ENCODE data around the gene SMIM12. TPM values are rescaled to one million over a fixed set of nuclear protein-coding genes. Genes with fewer than 3 reads are reported as not detected.
A peak's percentile ranks its signal among the peaks of the same experiment; 100 is the strongest.

SMIM12 gene
- total RNA-seq, 1 donor from 2014 or later = 9.5 TPM

- Histone ChIP-seq H3K9ac (no peak overlapping the region), H2AFZ (replicated peaks) (peak overlapping the region; percentile 99), H3K4me1 (no peaks in the 10 kb centered on the region), H3K36me3 (no peaks in the 10 kb centered on the region), H3K27me3 (peaks cover 68% of the 10 kb centered on the region), H4K20me1 (ENCODE audit: low read depth) (no peaks in the 10 kb centered on the region), H3K4me2 (peak overlapping the region; percentile 94), H3K9me3 (ENCODE audit: low read depth) (no peaks in the 10 kb centered on the region), H3F3A (ENCODE audit: low read depth) (no peaks in the 10 kb centered on the region), H3K79me2 (ENCODE audit: low read depth) (no peaks in the 10 kb centered on the region), H3K27ac (no peak overlapping the region), H3K4me3 (peak overlapping the region; percentile 69)
- peak overlapping the region; percentile 80 for H3K4me3 Mint-ChIP-seq
- H3K27ac Mint-ChIP-seq = no peak overlapping the region
- no peaks in the 10 kb centered on the region for H3K36me3 Mint-ChIP-seq
- DNase-seq (ENCODE audit: low spot score) = no peak
- H3K9me3 Mint-ChIP-seq = peaks cover 2% of the 10 kb centered on the region
- H3K27me3 Mint-ChIP-seq (ENCODE audit: insufficient read depth, low read depth) = peaks cover 23% of the 10 kb centered on the region
- TF ChIP-seq EZH2phosphoT487 (IDR thresholded peaks at IDR 0.05) = no peak
- TF ChIP-seq EZH2 (IDR thresholded peaks at IDR 0.05) = no peak
- TF ChIP-seq CTCF (IDR thresholded peaks at IDR 0.05) = no peak
- H3K4me1 Mint-ChIP-seq = peaks cover 9% of the 10 kb centered on the region
Observed at GRCh38 chr1:34866762-34867109, 7.2 kb upstream of the SMIM12 start.

GRCh38 chr1:34865981-34866761 lies 6.6 kb upstream of the SMIM12 start:
- Histone ChIP-seq H3K4me3 (peak overlapping the region; percentile 69), H3K27me3 (peaks cover 68% of the 10 kb centered on the region), H3F3A (ENCODE audit: low read depth) (no peaks in the 10 kb centered on the region), H3K4me1 (no peaks in the 10 kb centered on the region), H3K79me2 (ENCODE audit: low read depth) (no peaks in the 10 kb centered on the region), H3K9ac (no peak overlapping the region), H3K27ac (no peak overlapping the region), H4K20me1 (ENCODE audit: low read depth) (no peaks in the 10 kb centered on the region), H3K9me3 (ENCODE audit: low read depth) (no peaks in the 10 kb centered on the region), H3K4me2 (peak overlapping the region; percentile 94), H2AFZ (replicated peaks) (peak overlapping the region; percentile 99), H3K36me3 (no peaks in the 10 kb centered on the region)
- Mint-ChIP-seq H3K27me3 (ENCODE audit: insufficient read depth, low read depth) (peaks cover 23% of the 10 kb centered on the region), H3K9me3 (peaks cover 2% of the 10 kb centered on the region), H3K4me1 (peaks cover 9% of the 10 kb centered on the region), H3K4me3 (peak overlapping the region; percentile 80), H3K27ac (no peak overlapping the region), H3K36me3 (no peaks in the 10 kb centered on the region)
- peak; percentile 85 for DNase-seq (ENCODE audit: low spot score)
- peak; percentile 37 for TF ChIP-seq EZH2phosphoT487 (IDR thresholded peaks at IDR 0.05)
- peak; percentile 95 for TF ChIP-seq CTCF (IDR thresholded peaks at IDR 0.05)
- peak; percentile 72 for TF ChIP-seq EZH2 (IDR thresholded peaks at IDR 0.05)

GRCh38 chr1:34865573-34865972 lies 6.0 kb upstream of the SMIM12 start:
- H3K4me2 ChIP-seq = peak overlapping the region; percentile 94
- Mint-ChIP-seq H3K27me3 (ENCODE audit: insufficient read depth, low read depth) (peaks cover 22% of the 10 kb centered on the region), H3K27ac (no peak overlapping the region), H3K9me3 (peaks cover 2% of the 10 kb centered on the region), H3K36me3 (no peaks in the 10 kb centered on the region), H3K4me3 (no peak overlapping the region), H3K4me1 (peaks cover 8% of the 10 kb centered on the region)
- H3K27me3 ChIP-seq = peaks cover 71% of the 10 kb centered on the region
- H3K4me1 ChIP-seq = no peaks in the 10 kb centered on the region
- H3K36me3 ChIP-seq = no peaks in the 10 kb centered on the region
- H3K27ac ChIP-seq = no peak overlapping the region
- TF ChIP-seq EZH2phosphoT487 (IDR thresholded peaks at IDR 0.05) (peak; percentile 12), EZH2 (IDR thresholded peaks at IDR 0.05) (no peak), CTCF (IDR thresholded peaks at IDR 0.05) (no peak)
- no peak overlapping the region for H3K9ac ChIP-seq
- H4K20me1 ChIP-seq (ENCODE audit: low read depth) = no peaks in the 10 kb centered on the region
- H3K9me3 ChIP-seq (ENCODE audit: low read depth) = no peaks in the 10 kb centered on the region
- H3F3A ChIP-seq (ENCODE audit: low read depth) = no peaks in the 10 kb centered on the region
- peak overlapping the region; percentile 69 for H3K4me3 ChIP-seq
- H3K79me2 ChIP-seq (ENCODE audit: low read depth) = no peaks in the 10 kb centered on the region
- no peak for DNase-seq (ENCODE audit: low spot score)
- H2AFZ ChIP-seq (replicated peaks) = peak overlapping the region; percentile 99

Data from neural progenitor cell (in vitro differentiated cells).